ENCODE results near the gene EXT2. TPM values are rescaled to one million over a fixed set of nuclear protein-coding genes. Genes with fewer than 3 reads are reported as not detected.

Gene EXT2
- total RNA-seq, 2 experiments from 2014 or later, result 27.0 to 28.1 TPM

DNA sequence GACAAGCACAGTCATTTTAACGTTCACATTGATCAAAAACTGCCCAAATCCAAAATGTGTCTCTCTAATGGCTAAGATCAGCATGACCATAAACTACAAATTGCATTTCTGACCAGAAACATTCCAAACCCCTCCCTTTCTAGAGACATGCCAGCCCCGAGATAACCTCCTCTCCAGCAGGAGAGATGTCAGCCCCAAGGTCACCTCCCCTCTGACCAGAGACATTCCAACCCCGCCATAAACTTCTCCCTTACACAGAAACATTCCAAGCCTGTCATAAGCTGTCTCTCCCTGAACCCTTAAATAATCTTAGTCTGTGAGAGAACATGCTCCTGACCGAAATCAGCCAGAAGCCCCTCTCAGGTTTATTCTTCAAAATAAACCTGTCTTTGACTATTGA lies 6.6 kb upstream of the EXT2 start:
- H3K27me3 Mint-ChIP-seq, result no peaks in the 10 kb centered on the region
- no peak for DNase-seq
- H3K4me3 Mint-ChIP-seq, result no peak overlapping the region
- H3K36me3 Mint-ChIP-seq, result peaks cover 23% of the 10 kb centered on the region
- CTCF ChIA-PET, result no interaction called here
- intact Hi-C loops (cut with micrococcal nuclease), result no loop called here
- POLR2A ChIA-PET, result no interaction called here
- peaks cover 7% of the 10 kb centered on the region for H3K9me3 Mint-ChIP-seq
- H3K27ac Mint-ChIP-seq, result no peak overlapping the region
- no peaks in the 10 kb centered on the region for H3K4me1 Mint-ChIP-seq (ENCODE audit: low read depth)

DNA sequence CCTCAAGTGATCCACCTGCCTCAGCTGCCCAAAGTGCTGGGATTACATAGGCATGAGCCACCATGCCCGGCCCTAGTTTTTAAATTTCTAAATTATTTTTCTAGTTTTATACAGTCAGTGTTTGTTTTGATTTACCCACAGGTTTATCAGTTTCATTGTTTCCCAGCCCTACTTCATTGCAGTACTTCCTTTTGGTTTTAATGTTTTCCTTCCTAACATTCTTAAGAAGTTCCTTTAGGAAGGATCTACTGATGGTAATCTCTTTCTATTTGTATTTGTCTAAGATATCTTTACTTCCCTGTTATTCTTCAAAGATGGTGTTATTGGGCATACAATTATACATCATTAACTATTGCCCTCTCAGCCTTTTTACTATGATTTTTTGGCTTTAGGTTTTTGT lies 4.9 kb upstream of the EXT2 start:
- Mint-ChIP-seq H3K4me3 (no peak overlapping the region), H3K9me3 (peaks cover 3% of the 10 kb centered on the region), H3K4me1 (ENCODE audit: low read depth) (peaks cover 11% of the 10 kb centered on the region), H3K27ac (no peak overlapping the region), H3K36me3 (peaks cover 15% of the 10 kb centered on the region), H3K27me3 (no peaks in the 10 kb centered on the region)
- intact Hi-C loops (cut with micrococcal nuclease), result loop anchor here (5.0 kb wide), 1 partner anchor 447 kb away; no protein-coding TSS in a partner anchor
- DNase-seq, result no peak
- POLR2A ChIA-PET, result no interaction called here
- CTCF ChIA-PET, result interaction anchor here (5.4 kb wide), 1 partner anchor 14 kb away, joined by 101 read pairs; no protein-coding TSS in a partner anchor

DNA sequence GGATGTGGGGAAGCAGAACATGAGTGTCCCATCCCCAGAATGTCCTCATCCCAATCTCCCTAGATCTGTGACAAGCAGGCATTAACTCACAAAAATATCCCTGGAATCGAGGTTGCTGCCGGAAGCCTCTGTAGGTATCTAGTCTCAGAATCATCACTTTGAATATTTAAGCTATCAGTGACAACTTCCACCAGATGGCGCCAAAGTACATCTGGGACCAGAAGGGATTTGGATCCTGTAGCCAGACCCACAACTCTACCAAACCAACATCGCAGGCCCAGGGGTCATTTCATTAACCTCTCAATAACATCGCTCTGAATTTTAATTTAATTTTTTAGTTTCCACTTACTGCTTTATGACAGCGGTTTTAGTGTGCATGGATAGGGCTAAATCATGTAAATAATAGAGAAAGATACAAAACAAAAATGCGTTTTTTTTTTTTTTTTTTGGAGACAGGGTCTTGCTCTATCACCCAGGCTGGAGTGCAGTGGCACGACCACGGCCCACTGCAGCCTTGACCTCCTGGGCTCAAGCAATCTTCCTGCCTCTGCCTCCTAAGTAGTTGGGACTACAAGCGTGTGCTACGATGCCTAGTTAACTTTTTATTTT lies 1.1 kb upstream of the EXT2 start:
- POLR2A ChIA-PET, result interaction anchor here (2.4 kb wide), 1 partner anchor 10 kb away, joined by 9 read pairs; no protein-coding TSS in a partner anchor
- H3K27ac Mint-ChIP-seq, result no peak overlapping the region

DNA sequence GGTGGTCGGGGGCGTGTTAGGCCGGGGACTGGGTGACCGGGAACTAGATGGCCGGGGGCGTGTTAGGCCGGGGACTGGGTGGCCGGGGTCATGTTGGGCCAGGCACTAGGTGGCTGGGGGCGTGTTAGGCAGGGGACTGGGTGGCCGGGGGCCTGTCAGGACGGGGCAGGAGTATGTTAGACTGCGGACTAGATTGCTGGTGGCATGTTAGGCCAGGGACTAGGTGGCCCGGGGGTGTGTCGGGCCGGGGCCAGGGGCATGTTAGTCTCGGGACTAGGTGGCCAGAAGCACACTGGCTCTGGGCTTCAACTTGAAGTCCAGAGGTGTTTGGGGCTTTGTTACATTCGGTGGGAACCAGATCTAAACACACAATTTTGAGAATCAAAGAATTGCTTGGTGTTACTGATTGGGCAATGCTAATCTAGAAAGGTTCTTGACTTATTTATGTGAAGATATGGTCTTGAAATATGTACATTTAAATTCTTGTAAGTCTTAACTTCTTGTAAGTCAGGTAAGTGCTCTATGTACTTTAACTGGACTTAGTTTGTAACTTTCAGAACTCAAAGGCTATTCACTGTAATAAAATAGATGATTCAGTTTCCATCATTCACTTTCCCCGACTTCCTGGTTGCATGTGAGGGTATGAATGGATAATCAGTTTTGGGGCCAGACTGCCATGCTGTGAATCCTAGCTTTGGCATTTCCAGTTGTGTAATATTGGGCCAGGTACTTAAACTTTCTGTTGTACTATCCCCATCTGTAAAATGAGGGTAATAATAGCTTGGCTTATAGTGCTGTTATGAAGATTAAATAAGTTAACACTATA lies 1.1 kb downstream of the EXT2 start:
- no peaks in the 10 kb centered on the region for H3K9me3 Mint-ChIP-seq
- CTCF ChIA-PET, result interaction anchor here (0.9 to 1.0 kb wide), 2 partner anchors 9 to 13 kb away, joined by 3 read pairs; no protein-coding TSS in a partner anchor
- H3K4me1 Mint-ChIP-seq (ENCODE audit: low read depth), result peaks cover 28% of the 10 kb centered on the region
- POLR2A ChIA-PET, result no interaction called here
- no peaks in the 10 kb centered on the region for H3K27me3 Mint-ChIP-seq
- H3K4me3 Mint-ChIP-seq, result peak overlapping the region; percentile 83
- no peak overlapping the region for H3K27ac Mint-ChIP-seq
- no peak for DNase-seq
- H3K36me3 Mint-ChIP-seq, result no peaks in the 10 kb centered on the region
- intact Hi-C loops (cut with micrococcal nuclease), result no loop called here

More for the DNA sequence above, 1.1 kb upstream of the EXT2 start:
- H3K27me3 Mint-ChIP-seq, result no peaks in the 10 kb centered on the region
- no peaks in the 10 kb centered on the region for H3K36me3 Mint-ChIP-seq
- intact Hi-C loops (cut with micrococcal nuclease), result loop anchor here (5.0 kb wide), 1 partner anchor 443 kb away; no protein-coding TSS in a partner anchor
- peak overlapping the region; percentile 49 for H3K4me3 Mint-ChIP-seq
- H3K4me1 Mint-ChIP-seq (ENCODE audit: low read depth), result peaks cover 26% of the 10 kb centered on the region
- DNase-seq, result peak; percentile 77
- CTCF ChIA-PET, result interaction anchor here (0.6 to 5.4 kb wide), 33 partner anchors 8 to 800 kb away, joined by 3 to 101 read pairs (median 6); partner anchors contain the start of genes ACCS and C11orf96
- H3K9me3 Mint-ChIP-seq, result no peaks in the 10 kb centered on the region

DNA sequence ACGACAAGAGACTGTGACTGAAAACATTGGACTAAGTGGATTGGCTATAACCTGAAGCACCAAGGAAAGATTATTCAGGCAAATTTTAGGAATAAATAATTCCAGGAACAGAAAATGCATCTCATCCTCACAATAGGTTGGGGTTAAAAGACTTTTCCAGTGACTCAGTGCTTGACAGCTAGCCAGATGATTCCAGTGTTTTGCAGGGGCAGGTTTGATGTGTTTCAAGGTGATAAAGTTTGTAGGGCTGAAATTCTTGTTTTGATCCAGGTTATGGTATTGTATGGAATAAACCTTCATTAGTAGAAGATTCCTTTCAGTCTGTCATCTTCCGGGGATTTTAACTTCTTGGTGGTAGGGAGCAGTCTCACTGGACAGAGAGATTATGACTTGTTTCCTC lies 2.3 kb downstream of the EXT2 start:
- H3K36me3 Mint-ChIP-seq, result no peaks in the 10 kb centered on the region
- H3K9me3 Mint-ChIP-seq, result no peaks in the 10 kb centered on the region
- intact Hi-C loops (cut with micrococcal nuclease), result no loop called here
- DNase-seq, result no peak
- no peak overlapping the region for H3K27ac Mint-ChIP-seq
- peaks cover 33% of the 10 kb centered on the region for H3K4me1 Mint-ChIP-seq (ENCODE audit: low read depth)
- H3K27me3 Mint-ChIP-seq, result no peaks in the 10 kb centered on the region
- ChIA-PET CTCF (no interaction called here), POLR2A (no interaction called here)
- H3K4me3 Mint-ChIP-seq, result no peak overlapping the region

DNA sequence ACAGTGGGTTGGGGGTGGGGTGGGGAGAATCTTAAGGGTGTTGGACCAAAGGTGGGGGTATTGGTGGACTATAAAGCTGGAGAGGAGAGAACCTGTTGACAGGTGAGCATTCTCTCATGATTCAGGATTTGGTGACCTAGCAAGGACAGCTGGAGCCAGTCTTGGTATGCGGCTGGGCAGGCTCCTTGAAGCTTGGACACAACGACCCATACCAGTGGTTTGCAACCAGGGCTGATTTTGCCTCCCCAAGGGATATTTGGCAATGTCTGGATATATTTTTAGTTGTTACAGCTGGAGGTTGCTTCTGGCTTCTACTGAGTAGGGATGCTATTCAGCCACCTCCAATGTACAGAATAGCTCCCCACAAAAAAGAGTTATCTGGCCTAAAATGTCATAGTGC lies 5.6 kb downstream of the EXT2 start:
- CTCF ChIA-PET, result interaction anchor here (0.6 to 1.5 kb wide), 4 partner anchors 10 to 437 kb away, joined by 3 read pairs; partner anchors contain the start of gene C11orf96
- intact Hi-C loops (cut with micrococcal nuclease), result no loop called here
- no peak overlapping the region for H3K4me3 Mint-ChIP-seq
- no peak overlapping the region for H3K27ac Mint-ChIP-seq
- peaks cover 30% of the 10 kb centered on the region for H3K4me1 Mint-ChIP-seq (ENCODE audit: low read depth)
- no peak for DNase-seq
- peaks cover 1% of the 10 kb centered on the region for H3K36me3 Mint-ChIP-seq
- POLR2A ChIA-PET, result no interaction called here
- H3K27me3 Mint-ChIP-seq, result no peaks in the 10 kb centered on the region
- H3K9me3 Mint-ChIP-seq, result no peaks in the 10 kb centered on the region

- CTCF ChIA-PET, result interaction anchor here (1.2 to 6.3 kb wide), 7 partner anchors 8 to 512 kb away, joined by 3 to 101 read pairs (median 4); partner anchors contain the start of gene EXT2
- H3K4me3 Mint-ChIP-seq, result no peak overlapping the region
- H3K27me3 Mint-ChIP-seq, result no peaks in the 10 kb centered on the region
- POLR2A ChIA-PET, result interaction anchor here (1.3 to 2.0 kb wide), 2 partner anchors 10 to 88 kb away, joined by 4 to 9 read pairs; partner anchors contain the start of gene EXT2
- peaks cover 15% of the 10 kb centered on the region for H3K4me1 Mint-ChIP-seq (ENCODE audit: low read depth)
- peaks cover 10% of the 10 kb centered on the region for H3K36me3 Mint-ChIP-seq
- no peaks in the 10 kb centered on the region for H3K9me3 Mint-ChIP-seq
- DNase-seq, result no peak
- peak overlapping the region; percentile 7 for H3K27ac Mint-ChIP-seq
- intact Hi-C loops (cut with micrococcal nuclease), result no loop called here
These were observed 9.2 kb downstream of the EXT2 start for GRCh38 chr11:44104481-44105294.

- peaks cover 14% of the 10 kb centered on the region for H3K4me1 Mint-ChIP-seq (ENCODE audit: low read depth)
- H3K27ac Mint-ChIP-seq, result no peak overlapping the region
- no peak for DNase-seq
- intact Hi-C loops (cut with micrococcal nuclease), result no loop called here
- ChIA-PET POLR2A (no interaction called here), CTCF (interaction anchor here (2.6 kb wide), 1 partner anchor 13 kb away, joined by 11 read pairs; the partner anchor contains the start of gene EXT2)
- peaks cover 16% of the 10 kb centered on the region for H3K36me3 Mint-ChIP-seq
- no peak overlapping the region for H3K4me3 Mint-ChIP-seq
- no peaks in the 10 kb centered on the region for H3K27me3 Mint-ChIP-seq
- H3K9me3 Mint-ChIP-seq, result no peaks in the 10 kb centered on the region
These were observed 12.8 kb downstream of the EXT2 start for GRCh38 chr11:44108260-44108659.

DNA sequence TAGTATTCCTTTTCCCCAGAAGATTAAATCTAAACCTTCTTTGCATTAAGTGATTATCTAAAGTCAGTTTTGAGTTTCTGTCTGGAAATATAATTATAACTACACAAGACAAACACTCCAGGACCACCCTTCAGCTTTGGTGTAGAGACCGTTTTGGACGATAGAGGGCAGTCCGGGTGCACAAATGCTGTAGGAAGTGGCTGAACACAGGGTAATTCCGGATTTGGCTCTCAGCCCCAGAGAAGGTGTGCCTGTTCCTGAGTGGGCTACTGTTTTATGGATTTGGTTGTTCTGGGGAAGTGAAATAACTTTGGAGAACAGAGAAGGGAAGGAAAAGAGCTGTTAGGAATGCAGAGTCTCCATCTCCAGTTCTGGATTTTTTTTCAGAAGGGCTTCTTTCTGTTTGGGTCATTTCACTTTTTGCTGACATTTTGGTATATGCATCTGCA lies 14.8 kb downstream of the EXT2 start:
- H3K27ac Mint-ChIP-seq, result no peak overlapping the region
- intact Hi-C loops (cut with micrococcal nuclease), result loop anchor here (5.0 kb wide), 2 partner anchors 43 to 427 kb away; partner anchors contain the start of gene ACCS
- H3K4me1 Mint-ChIP-seq (ENCODE audit: low read depth), result peaks cover 8% of the 10 kb centered on the region
- H3K36me3 Mint-ChIP-seq, result peaks cover 23% of the 10 kb centered on the region
- ChIA-PET POLR2A (no interaction called here), CTCF (interaction anchor here (0.5 to 2.6 kb wide), 13 partner anchors 10 to 424 kb away, joined by 3 to 11 read pairs (median 3); partner anchors contain the start of gene EXT2)
- H3K9me3 Mint-ChIP-seq, result no peaks in the 10 kb centered on the region
- DNase-seq, result peak; percentile 70
- H3K27me3 Mint-ChIP-seq, result no peaks in the 10 kb centered on the region
- no peak overlapping the region for H3K4me3 Mint-ChIP-seq

- intact Hi-C loops (cut with micrococcal nuclease), result loop anchor here (5.0 kb wide), 2 partner anchors 45 to 425 kb away; partner anchors contain the start of gene ACCS
- CTCF ChIA-PET, result interaction anchor here (1.3 to 1.4 kb wide), 2 partner anchors 11 to 18 kb away, joined by 3 read pairs; no protein-coding TSS in a partner anchor
- DNase-seq, result peak; percentile 32
- POLR2A ChIA-PET, result no interaction called here
- Mint-ChIP-seq H3K27me3 (no peaks in the 10 kb centered on the region), H3K9me3 (no peaks in the 10 kb centered on the region), H3K4me1 (ENCODE audit: low read depth) (peaks cover 8% of the 10 kb centered on the region), H3K36me3 (peaks cover 36% of the 10 kb centered on the region), H3K4me3 (no peak overlapping the region), H3K27ac (no peak overlapping the region)
These were observed 16.8 kb downstream of the EXT2 start for GRCh38 chr11:44112091-44112821.

GRCh38 chr11:44113018-44113417 lies 17.5 kb downstream of the EXT2 start:
- ChIA-PET POLR2A (no interaction called here), CTCF (interaction anchor here (1.3 kb wide), 1 partner anchor 19 kb away, joined by 3 read pairs; no protein-coding TSS in a partner anchor)
- Mint-ChIP-seq H3K36me3 (peaks cover 37% of the 10 kb centered on the region), H3K27ac (no peak overlapping the region), H3K27me3 (no peaks in the 10 kb centered on the region), H3K4me1 (ENCODE audit: low read depth) (peaks cover 8% of the 10 kb centered on the region), H3K4me3 (no peak overlapping the region), H3K9me3 (no peaks in the 10 kb centered on the region)
- intact Hi-C loops (cut with micrococcal nuclease), result loop anchor here (5.0 kb wide), 2 partner anchors 46 to 424 kb away; partner anchors contain the start of gene ACCS
- DNase-seq, result no peak
